GM12878 (cell line): ENCODE data around the gene CFAP74.

Experiments
- EZH2 ChIP-seq: IDR thresholded peaks from 2 replicates; pipeline ENCODE4 v1.6.1; 2012; ENCODE audit warnings: low read depth, mild to moderate bottlenecking, control low read depth, inconsistent platforms, low read length, borderline replicate concordance; ENCODE audit not compliant: control insufficient read depth
- KDM1A ChIP-seq: fragments of 200-600 bp; sonication (generic); IDR thresholded peaks from 2 replicates; pipeline ENCODE4 v1.6.1; 2016; ENCODE audit warnings: borderline replicate concordance
- NBN ChIP-seq: fragments of 450-650 bp; IDR thresholded peaks from 2 replicates; pipeline ENCODE4 v1.6.1; 2016
- POLR2A ChIP-seq: IDR thresholded peaks from 2 replicates; pipeline ENCODE4 v1.6.1; 2011; ENCODE audit warnings: low read depth, mild to moderate bottlenecking, low read length
- POLR2AphosphoS5 ChIP-seq: IDR thresholded peaks from 2 replicates; pipeline ENCODE4 v1.6.1; 2011; ENCODE audit warnings: mild to moderate bottlenecking, low read length, inconsistent platforms
- YY1 ChIP-seq: IDR thresholded peaks from 2 replicates; pipeline ENCODE4 v1.6.1; 2011; ENCODE audit warnings: low read depth, mild to moderate bottlenecking, low read length
- TF ChIP-seq, protein P1 (sequence below), 3 experiments: IDR thresholded peaks in 2 of 3; conservative IDR thresholded peaks in 1 of 3; 2 replicates each; pipeline ENCODE4 v1.5.1; 2011; ENCODE audit warnings: low read depth in 3 of 3, low read length in 3 of 3, mild to moderate bottlenecking in 3 of 3, control low read depth in 2 of 3, moderate library complexity in 2 of 3, inconsistent platforms in 1 of 3, mixed read lengths in 1 of 3; ENCODE audit not compliant: control insufficient read depth in 2 of 3, insufficient read depth in 1 of 3; ENCODE audit errors: extremely low read depth in 1 of 3

GRCh38 chr1:1981142-1981500 lies 22.5 kb downstream of the CFAP74 start:
- TF ChIP-seq, protein P1, sequence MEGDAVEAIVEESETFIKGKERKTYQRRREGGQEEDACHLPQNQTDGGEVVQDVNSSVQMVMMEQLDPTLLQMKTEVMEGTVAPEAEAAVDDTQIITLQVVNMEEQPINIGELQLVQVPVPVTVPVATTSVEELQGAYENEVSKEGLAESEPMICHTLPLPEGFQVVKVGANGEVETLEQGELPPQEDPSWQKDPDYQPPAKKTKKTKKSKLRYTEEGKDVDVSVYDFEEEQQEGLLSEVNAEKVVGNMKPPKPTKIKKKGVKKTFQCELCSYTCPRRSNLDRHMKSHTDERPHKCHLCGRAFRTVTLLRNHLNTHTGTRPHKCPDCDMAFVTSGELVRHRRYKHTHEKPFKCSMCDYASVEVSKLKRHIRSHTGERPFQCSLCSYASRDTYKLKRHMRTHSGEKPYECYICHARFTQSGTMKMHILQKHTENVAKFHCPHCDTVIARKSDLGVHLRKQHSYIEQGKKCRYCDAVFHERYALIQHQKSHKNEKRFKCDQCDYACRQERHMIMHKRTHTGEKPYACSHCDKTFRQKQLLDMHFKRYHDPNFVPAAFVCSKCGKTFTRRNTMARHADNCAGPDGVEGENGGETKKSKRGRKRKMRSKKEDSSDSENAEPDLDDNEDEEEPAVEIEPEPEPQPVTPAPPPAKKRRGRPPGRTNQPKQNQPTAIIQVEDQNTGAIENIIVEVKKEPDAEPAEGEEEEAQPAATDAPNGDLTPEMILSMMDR (IDR thresholded peaks at IDR 0.05 in 2 of 3, conservative IDR thresholded peaks at IDR 0.05 in 1 of 3; ENCODE audit: control insufficient read depth in 2 of 3, extremely low read depth in 1 of 3, insufficient read depth in 1 of 3, low read depth in 3 of 3, low read length in 3 of 3) = no peak
- no peak for TF ChIP-seq POLR2AphosphoS5
- TF ChIP-seq EZH2 = no peak
- no peak for TF ChIP-seq YY1
- no peak for TF ChIP-seq POLR2A
- no peak for TF ChIP-seq NBN
- no peak for TF ChIP-seq KDM1A
